Femur (tissue), 1 donor: ENCODE measurements around the gene NKD1.
"Not testable (repeated sequence)": the region's sequence is repeated elsewhere in the genome, so short reads cannot be mapped to it uniquely, and the experiment has no call there.

Source experiments
- DNase-seq: peaks from one replicate; pipeline ENCODE4 v3.0.0-alpha.2; 2017

The NKD1 gene

DNA sequence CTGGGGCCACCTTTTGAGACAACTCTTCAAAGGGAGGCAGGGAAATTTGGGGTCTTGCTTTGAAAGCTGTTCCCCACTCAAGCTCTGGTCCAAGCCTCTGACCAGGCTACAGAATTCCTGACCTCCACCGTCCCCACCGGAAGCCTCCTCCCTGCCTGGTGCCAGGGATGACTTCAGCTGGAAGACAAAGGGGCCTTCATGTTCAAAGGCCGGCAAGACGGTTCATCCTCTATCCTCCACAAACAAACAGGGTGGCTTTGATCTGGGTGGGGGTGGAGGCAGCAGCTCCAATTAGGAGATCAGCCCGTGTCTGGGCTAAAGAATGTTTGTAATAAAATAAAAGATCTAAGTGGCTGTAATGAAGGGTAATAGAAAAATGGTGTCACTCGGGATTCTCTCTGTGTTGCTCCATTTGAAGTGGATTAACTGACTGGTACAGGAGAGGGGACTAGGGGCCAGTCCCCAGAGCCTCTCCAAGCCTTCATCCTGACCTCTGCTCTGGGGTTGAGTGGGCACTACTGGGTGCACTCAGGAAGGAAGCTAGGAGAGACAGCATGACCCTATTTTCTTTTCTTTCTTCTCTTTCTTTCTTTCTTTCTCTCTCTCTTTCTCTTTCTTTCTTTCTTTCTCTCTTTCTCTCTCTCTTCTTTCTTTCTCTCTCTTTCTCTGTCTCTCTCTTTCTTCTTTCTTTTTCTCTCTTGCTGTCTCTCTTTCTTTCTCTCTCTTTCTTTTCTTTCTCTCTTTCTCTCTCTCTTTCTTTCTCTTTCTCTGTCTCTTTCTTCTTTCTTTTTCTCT, 27.5 kb upstream of the NKD1 start:
- no peak for DNase-seq

DNA sequence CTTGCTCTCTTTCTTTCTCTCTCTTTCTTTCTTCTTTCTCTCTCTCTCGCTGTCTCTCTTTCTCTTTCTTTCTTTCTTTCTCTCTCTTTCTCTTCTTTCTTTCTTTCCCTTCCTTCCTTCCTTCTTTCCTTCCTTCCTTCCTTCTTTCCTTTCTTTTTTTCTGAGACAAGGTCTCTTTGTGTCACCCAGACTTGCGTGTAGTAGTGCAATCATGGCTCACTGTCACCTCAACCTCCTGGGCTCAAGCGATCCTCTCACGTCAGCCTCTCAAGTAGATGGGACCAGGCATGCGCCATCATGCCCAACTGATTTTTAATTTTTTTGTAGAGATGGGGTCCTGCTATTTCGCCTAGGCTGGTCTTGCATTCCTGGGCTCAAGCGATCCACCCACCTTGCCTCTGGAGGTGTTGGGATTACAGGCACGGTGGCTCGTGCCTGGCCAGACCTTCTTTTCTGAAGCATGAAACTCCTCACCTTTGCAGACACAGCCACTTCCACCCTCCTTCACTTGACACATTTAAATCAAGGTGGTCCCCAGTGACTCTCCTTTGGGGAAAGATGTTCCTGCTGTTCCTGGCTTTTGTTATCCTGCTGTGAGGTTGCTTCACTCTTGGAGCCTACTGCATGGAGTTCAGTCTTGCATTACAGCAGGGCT, 26.8 kb upstream of the NKD1 start:
- DNase-seq = no peak

- no peak for DNase-seq
Measured at GRCh38 chr16:50522324-50522723, 25.9 kb upstream of the NKD1 start.

DNA sequence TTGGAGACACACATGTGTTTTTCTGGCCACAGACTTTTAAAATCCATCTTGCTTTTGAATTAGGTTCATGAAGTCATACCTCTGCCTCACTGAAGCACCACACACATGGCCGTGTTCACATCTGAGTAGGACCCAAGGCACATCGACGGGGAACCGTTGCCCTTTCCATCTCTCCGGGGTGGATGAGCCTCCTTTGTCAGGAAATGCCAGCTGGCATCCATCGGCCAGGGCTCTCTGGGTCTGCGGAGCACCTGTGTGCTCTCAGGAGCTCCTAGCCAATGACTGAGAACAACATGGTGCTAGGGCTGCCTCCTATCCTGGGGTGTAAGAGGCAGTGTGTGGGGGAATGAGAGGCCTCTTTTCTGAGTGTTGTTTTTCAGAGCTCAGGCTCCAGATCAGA, 24.5 kb upstream of the NKD1 start:
- DNase-seq = no peak

DNA sequence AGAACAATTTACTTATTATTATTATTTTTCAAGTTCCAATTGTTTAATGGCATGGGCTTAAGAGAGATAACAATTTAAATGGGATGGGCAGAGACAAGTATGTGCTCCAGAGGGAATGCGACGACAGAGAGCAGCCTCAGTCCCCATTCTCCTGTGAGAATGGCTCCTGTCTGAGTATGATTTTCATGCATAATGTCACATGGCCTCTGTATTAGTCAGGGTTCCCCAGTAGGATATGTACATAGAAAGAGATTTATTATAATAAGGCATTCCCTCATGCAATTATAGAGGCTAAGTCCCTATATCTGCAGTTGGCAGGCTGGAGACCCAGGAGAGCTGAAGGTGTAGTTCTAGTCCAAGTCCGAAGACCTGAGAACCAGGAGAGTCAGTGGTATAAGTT, 22.9 kb upstream of the NKD1 start:
- DNase-seq = no peak

DNA sequence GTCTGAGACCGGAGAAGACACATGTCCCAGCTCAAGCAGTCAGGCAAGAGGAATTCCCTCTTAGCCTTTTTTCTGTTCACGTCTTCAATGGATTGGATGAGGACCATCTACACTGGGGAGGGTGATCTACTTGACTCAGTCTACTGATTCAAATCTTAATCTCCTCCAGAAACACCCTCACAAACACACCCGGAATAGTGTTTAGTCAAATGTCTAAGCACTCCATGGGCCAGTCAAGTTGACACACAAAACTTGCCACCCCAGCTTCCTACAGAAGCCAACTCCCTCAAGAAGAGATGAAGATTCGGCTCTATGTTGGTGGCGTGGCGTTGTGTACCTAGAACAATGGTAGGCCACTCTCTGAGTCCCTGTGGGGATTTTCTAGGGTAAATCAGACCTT, 22.5 kb upstream of the NKD1 start:
- DNase-seq = no peak

GRCh38 chr16:50526249-50526648, 21.9 kb upstream of the NKD1 start:
- DNase-seq = no peak

- DNase-seq = no peak
Measured at GRCh38 chr16:50526796-50527195, 21.4 kb upstream of the NKD1 start.

DNA sequence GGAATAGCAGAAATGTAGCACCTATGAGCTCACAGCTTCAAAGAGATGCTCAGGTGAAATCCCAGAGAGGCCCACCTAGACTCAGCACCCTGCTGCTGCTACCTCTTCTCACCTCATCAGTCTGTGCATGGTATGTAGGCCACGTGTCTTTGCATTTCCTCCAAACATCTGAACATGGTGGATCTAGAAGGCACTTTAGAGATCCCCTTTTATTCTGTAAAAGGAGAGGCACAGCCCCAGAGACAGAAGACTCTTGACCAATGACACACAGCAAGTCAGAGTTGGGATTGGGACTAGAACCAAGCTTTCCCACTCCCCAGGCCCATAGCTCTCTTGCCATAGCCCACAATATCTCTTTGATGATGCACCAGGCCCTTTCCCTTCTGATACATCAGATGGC, 19.4 kb upstream of the NKD1 start:
- DNase-seq = no peak

GRCh38 chr16:50529334-50529733, 18.9 kb upstream of the NKD1 start:
- no peak for DNase-seq

- DNase-seq = no peak
Measured at GRCh38 chr16:50530277-50531236, 17.6 kb upstream of the NKD1 start.

DNA sequence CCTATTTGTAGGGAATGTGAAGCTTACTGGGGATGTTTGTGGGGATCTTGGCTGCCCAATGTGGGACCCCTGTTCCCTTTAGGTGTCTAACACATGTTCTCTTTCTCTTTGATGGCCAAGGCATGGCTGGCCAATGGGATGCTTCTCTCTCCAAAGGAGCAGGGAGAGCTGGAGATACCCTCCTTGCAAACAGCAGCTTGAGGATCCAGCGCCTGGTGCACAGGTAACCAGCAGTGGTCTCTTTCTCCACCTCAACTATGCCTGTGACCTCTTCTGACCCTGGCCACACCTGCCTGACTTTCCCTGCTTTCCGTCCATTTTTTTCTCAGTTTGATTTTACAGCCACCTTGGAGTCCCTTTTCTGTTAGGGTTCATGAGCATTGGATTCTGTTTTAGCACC, 16.8 kb upstream of the NKD1 start:
- no peak for DNase-seq

DNA sequence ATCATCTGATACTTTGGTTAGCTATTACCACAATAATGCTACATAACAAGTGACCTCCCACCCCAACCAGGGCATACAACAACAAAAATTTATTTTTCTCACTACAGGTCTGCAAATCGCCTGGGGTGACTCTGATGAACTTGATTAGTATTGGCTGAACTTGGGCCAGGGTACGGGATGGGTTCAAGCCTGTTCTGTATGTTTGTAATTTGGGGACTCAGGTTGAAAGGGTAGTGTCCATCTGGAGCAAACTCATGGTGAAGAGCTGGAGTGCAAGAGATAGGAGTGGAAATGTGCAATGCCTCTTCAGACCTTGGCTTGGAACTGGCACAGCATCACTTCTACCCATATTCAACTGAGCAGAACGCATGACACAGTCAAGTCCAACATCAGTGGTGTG, 16.3 kb upstream of the NKD1 start:
- DNase-seq = no peak

GRCh38 chr16:50532576-50532975, 15.6 kb upstream of the NKD1 start:
- no peak for DNase-seq

DNA sequence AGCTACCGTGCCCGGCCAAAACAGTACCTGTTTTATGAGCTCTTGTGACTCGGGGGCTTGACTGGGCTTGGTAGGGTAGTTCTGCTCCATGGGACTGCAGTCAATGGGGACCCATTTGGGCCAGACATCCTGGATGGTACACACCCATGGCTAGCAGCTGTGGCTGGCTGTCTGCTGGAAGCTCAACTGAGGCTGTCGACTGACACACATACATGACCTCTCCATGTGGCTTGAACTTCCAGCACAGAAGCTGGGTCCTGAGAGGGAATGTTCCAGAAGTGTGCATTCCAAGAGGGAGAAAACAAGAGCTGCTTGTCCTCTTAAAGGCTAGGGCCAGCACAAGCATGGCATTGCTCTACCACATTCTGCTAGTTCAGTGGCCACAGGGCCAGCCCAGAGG, 14.9 kb upstream of the NKD1 start:
- DNase-seq = no peak

DNA sequence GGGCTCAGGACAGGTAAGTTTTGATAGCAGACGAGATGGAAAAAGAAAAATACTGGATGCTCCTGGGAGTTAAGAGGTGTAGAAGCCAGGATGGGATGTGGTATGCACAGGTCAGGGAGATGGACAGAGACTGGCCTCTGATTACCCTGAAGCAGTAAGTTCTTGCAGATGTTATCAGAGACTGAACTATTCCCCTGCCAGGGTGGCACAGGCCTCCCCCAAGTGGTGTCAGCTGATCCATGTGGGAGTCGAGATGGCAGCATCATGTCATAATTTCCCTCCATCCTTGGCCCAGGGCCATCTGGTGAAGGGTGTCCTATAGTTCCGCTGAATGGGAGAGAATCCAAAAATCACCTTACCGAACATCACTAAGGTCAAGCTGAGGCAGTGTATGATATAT, 14.1 kb upstream of the NKD1 start:
- DNase-seq = no peak

GRCh38 chr16:50534556-50534955, 13.6 kb upstream of the NKD1 start:
- no peak for DNase-seq

DNA sequence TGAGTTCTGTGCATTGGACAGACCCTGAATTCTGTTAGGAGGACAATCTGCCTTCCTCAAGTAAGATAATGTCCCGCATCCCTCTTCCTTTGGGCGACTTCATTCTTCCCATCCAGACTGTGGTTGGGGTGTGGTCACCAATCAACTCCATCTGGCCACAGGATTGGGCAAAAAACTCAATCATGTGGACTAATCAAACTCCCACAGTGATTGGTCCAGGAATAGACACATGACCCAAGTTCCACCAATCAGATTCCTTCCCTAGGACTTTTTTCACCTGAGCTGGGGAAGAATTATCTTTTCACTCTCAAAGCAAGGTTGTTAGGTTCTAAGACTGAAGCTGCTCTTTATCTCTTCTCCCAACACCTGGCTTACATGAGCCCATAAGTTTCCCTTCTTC, 13.2 kb upstream of the NKD1 start:
- DNase-seq = no peak

- no peak for DNase-seq
Measured at GRCh38 chr16:50535506-50536257, 12.5 kb upstream of the NKD1 start.

DNA sequence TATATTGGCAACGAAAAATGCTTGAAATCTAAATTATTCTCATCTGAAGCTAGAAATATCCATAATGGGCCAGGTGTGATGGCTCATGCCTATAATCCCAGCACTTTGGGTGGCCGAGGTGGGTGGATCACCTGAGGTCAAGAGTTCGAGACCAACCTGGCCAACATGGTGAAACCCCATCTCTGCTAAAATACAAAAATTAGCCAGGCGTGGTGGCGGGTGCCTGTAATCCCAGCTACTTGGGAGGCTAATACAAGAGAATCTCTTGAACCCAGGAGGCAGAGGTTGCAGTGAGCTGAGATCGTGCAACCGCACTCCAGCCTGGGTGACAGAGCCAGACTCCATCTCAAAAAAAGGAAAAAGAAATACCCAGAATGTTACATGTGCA, 11.9 kb upstream of the NKD1 start:
- DNase-seq = not testable (repeated sequence)

DNA sequence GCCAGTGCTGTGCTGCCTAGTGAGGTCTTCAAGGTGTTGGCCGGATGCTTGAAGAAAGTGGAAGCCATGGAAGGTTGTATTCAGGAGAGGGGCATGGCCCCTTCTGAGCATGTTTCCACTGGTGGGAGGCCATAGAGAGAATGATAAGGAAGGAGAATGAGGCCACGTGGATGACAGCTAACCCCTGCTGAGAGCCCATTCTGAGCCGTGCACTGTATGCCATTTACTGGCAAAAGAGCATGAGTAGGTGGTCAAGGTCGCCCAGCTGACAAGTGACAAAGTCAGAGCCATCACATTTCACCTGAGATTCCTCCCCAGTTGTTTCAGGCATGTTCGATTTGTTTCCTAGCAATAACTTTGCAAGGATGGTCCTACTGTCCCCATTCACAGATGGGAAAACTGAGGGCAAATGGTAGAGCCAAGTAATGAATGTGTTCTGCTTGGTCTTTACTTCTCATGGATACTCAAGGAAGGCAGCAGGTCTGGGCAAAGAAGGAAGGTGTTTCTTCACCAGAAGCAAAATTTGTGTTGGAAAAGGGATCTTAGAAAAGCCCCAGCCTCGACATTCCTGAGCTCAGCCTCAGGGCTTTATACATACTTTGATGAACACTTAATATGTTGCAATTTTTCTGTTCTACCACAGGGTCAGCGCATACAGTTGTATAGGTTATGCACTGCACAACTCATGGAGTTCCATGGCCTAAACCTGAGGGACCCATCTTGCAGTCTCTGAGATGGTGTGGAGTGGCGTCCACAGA, 10.5 kb upstream of the NKD1 start:
- no peak for DNase-seq

DNA sequence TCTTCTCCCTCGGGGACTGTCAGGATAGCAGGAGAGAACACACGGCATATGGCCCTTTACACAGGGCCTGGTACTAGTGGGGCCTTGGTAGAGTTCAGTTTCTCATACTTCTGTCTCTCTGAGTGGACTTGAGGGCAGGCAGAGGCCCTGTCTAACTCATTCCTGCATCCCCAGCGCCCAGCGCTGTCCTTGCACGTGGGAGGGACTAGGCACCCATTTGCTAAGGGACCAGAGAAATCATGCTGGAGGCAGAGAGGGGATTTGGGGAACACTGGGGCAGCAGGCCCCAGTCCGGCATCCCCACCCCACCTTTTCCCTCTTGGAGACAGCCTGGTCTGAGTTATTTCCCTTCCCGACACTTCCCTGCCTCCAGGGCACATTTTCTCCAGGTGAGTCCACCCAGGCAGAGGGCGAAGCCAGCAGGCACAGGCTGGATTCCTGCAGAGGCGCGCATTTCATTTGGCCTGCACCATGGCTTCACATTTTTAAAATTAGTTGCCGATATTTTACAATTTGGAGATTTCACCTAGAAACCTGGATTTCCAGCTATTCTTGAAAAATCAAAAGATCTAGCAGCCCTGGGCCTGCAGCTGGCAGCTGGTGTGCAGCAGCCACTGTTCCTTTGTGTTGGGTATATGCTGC, 9.7 kb upstream of the NKD1 start:
- no peak for DNase-seq
